Fibroblast of lung (primary cell): Measurements from ENCODE around the gene FYN. TPM values are rescaled to one million over a fixed set of nuclear protein-coding genes. Genes with fewer than 3 reads are reported as not detected.

Experiments
- DNase-seq, 2 donors: peaks; one replicate each; pipeline versions ENCODE4 v3.0.0 to v3.0.0-alpha.2; 2010; ENCODE audit warnings: low read depth in 2 of 2
- H2AFZ ChIP-seq: 2 replicates; pipeline ENCODE4 v1.5.1; 2012; ENCODE audit warnings: low read length, control low read depth, inconsistent platforms
- H3K27ac ChIP-seq: 2 replicates; pipeline ENCODE4 v1.5.1; 2011; ENCODE audit warnings: low read length, control low read depth; ENCODE audit not compliant: insufficient read depth
- H3K27me3 ChIP-seq: 2 replicates; pipeline ENCODE4 v1.5.1; 2011; ENCODE audit warnings: mild to moderate bottlenecking, low read length; ENCODE audit not compliant: control insufficient read depth, insufficient read depth
- H3K36me3 ChIP-seq: 2 replicates; pipeline ENCODE4 v1.5.1; 2011; ENCODE audit warnings: low read length; ENCODE audit not compliant: control insufficient read depth, insufficient read depth
- H3K4me1 ChIP-seq: 2 replicates; pipeline ENCODE4 v1.5.1; 2011; ENCODE audit warnings: low read length; ENCODE audit not compliant: control insufficient read depth, insufficient read depth; ENCODE audit errors: extremely low read depth
- H3K4me2 ChIP-seq: 2 replicates; pipeline ENCODE4 v1.5.1; 2011; ENCODE audit warnings: low read length, control low read depth; ENCODE audit not compliant: insufficient read depth; ENCODE audit errors: extremely low read depth
- H3K4me3 ChIP-seq, 4 experiments: fragments of 200-600 bp in 1 of 4; sonication (generic) in 1 of 4; replicated peaks in 1 of 4; 2 replicates each; pipeline ENCODE4 v1.5.1; 2011 to 2016; ENCODE audit warnings: low read length in 4 of 4, low read depth in 3 of 4, mild to moderate bottlenecking in 3 of 4, control low read depth in 2 of 4, inconsistent platforms in 1 of 4, mixed read lengths in 1 of 4; ENCODE audit not compliant: insufficient read depth in 1 of 4; ENCODE audit errors: control extremely low read depth in 1 of 4
- H3K79me2 ChIP-seq: 2 replicates; pipeline ENCODE4 v1.5.1; 2012; ENCODE audit warnings: mild to moderate bottlenecking, low read length, inconsistent platforms; ENCODE audit not compliant: control insufficient read depth, insufficient read depth
- H3K9ac ChIP-seq: 2 replicates; pipeline ENCODE4 v1.5.1; 2011; ENCODE audit warnings: mild to moderate bottlenecking, low read length, control low read depth; ENCODE audit not compliant: insufficient read depth
- H3K9me3 ChIP-seq: 2 replicates; pipeline ENCODE4 v1.5.1; 2012; ENCODE audit warnings: low read depth, low read length; ENCODE audit not compliant: control insufficient read depth, insufficient read depth
- H4K20me1 ChIP-seq: 2 replicates; pipeline ENCODE4 v1.5.1; 2011; ENCODE audit warnings: low read length; ENCODE audit not compliant: control insufficient read depth, insufficient read depth; ENCODE audit errors: extremely low read depth
- CTCF ChIP-seq, 2 donors: IDR thresholded peaks in 1 of 2; conservative IDR thresholded peaks in 1 of 2; 1 replicate in 1 of 2; 2 replicates in 1 of 2; pipeline ENCODE4 v1.5.1; 2011 to 2012; ENCODE audit warnings: low read length in 2 of 2, control low read depth in 1 of 2, inconsistent platforms in 1 of 2, low read depth in 1 of 2, mild to moderate bottlenecking in 1 of 2
- EZH2 ChIP-seq: IDR thresholded peaks from 2 replicates; pipeline ENCODE4 v1.5.1; 2012; ENCODE audit warnings: low read length, control low read depth, mild to moderate bottlenecking; ENCODE audit errors: missing control alignments
- polyA plus RNA-seq, 2 donors: library from polyadenylated mRNA; depleted of rRNA in 1 of 2; stranded (reverse) in 1 of 2; unstranded in 1 of 2; fragments of >200 nt; gene quantifications; 2 replicates each; pipeline ENCODE4 v1.2.1, GENCODE V29; 2011 to 2012; ENCODE audit warnings: missing spikeins in 1 of 2
- total RNA-seq: library from RNA; depleted of rRNA; stranded (reverse); fragments of >200 nt; gene quantifications from 2 replicates; pipeline ENCODE4 v1.2.1, GENCODE V29; 2014

FYN gene
- total and polyA plus RNA-seq, 2 donors (not counting 1 experiment from before 2014, with no cell fraction given) = 64.7 TPM

GRCh38 chr6:111784433-111784832, 88.8 kb downstream of the FYN start:
- Histone ChIP-seq H3K79me2 (no peaks in the 10 kb centered on the region), H3K36me3 (no peaks in the 10 kb centered on the region), H3K4me1 (peaks cover 2% of the 10 kb centered on the region), H3K9ac (no peak overlapping the region), H3K27ac (no peak overlapping the region), H3K4me3 (no peak overlapping the region), H2AFZ (no peak overlapping the region), H3K27me3 (no peaks in the 10 kb centered on the region), H4K20me1 (no peaks in the 10 kb centered on the region), H3K9me3 (no peaks in the 10 kb centered on the region), H3K4me2 (no peak overlapping the region)
- peak; percentile 18 to 50 for DNase-seq
- TF ChIP-seq EZH2 = no peak
- TF ChIP-seq CTCF (conservative IDR thresholded peaks at IDR 0.05 in 1 of 2, IDR thresholded peaks at IDR 0.05 in 1 of 2; ENCODE audit: low read depth in 1 of 2, low read length in 2 of 2) = no peak

- Histone ChIP-seq H2AFZ (no peak overlapping the region), H3K4me3 (no peak overlapping the region), H3K4me2 (no peak overlapping the region), H3K9me3 (no peaks in the 10 kb centered on the region), H3K27me3 (no peaks in the 10 kb centered on the region), H3K27ac (no peak overlapping the region), H4K20me1 (no peaks in the 10 kb centered on the region), H3K79me2 (no peaks in the 10 kb centered on the region), H3K4me1 (peaks cover 2% of the 10 kb centered on the region), H3K9ac (no peak overlapping the region), H3K36me3 (no peaks in the 10 kb centered on the region)
- no peak for DNase-seq
- TF ChIP-seq CTCF (conservative IDR thresholded peaks at IDR 0.05 in 1 of 2, IDR thresholded peaks at IDR 0.05 in 1 of 2; ENCODE audit: low read depth in 1 of 2, low read length in 2 of 2) = no peak
- no peak for TF ChIP-seq EZH2
Observed at GRCh38 chr6:111782887-111783466, 90.3 kb downstream of the FYN start.

DNA sequence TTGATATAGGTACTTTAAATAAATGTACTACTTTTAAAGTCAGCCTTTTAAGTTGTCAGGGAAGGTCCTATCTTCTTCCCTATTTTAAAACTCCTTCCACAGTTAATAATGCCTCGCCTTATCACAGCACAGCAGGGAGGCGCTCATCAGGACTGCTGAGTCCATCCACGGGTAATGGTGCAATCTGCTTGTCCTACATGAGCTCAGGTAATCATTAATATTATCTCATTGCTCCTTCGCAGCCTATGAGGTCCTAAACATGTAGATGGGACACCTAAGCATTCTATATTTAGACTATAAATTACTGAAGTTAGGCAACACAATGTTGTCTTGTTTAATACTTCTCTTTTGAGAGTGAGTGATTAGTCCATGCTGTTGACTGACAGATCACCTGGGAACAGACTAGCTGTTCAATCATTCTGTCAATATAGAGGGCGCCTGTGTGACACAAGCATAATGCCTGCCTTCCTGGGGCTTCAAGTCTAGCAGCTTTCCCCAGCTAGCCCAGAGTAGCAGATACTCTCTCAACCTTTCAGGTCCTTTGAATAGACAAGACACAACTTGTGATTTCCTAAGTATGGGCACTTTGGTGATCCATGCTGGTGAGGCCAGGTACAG, 91.0 kb downstream of the FYN start:
- Histone ChIP-seq H3K36me3 (no peaks in the 10 kb centered on the region), H3K4me1 (peaks cover 2% of the 10 kb centered on the region), H3K79me2 (no peaks in the 10 kb centered on the region), H3K9ac (no peak overlapping the region), H3K4me3 (no peak overlapping the region), H3K27me3 (no peaks in the 10 kb centered on the region), H3K9me3 (no peaks in the 10 kb centered on the region), H2AFZ (no peak overlapping the region), H4K20me1 (no peaks in the 10 kb centered on the region), H3K27ac (no peak overlapping the region), H3K4me2 (no peak overlapping the region)
- DNase-seq = no peak
- TF ChIP-seq CTCF (conservative IDR thresholded peaks at IDR 0.05 in 1 of 2, IDR thresholded peaks at IDR 0.05 in 1 of 2; ENCODE audit: low read depth in 1 of 2, low read length in 2 of 2) (no peak), EZH2 (no peak)
